K562 (cell line): Measurements from ENCODE around the gene FCRL2. TPM values are rescaled to one million over a fixed set of nuclear protein-coding genes. Genes with fewer than 3 reads are reported as not detected.

Experiments
- ATAC-seq: fragments of 200-7000 bp; cut with Tn5 transposase; 3 replicates; pipeline ENCODE4 v1.9.1; 2020; ENCODE audit warnings: moderate library complexity
- BruUV-seq: library from RNA; stranded (reverse); fragments of 400-500 nt; replicated peaks from 2 replicates; lab custom pipeline; 2021; lab: Mats Ljungman, UMichigan
- CTCF ChIA-PET: fragments of 300-600 bp; formaldehyde crosslinking; extraction: SDS; loops from one replicate; lab custom pipeline; 2021; ENCODE audit warnings: low intra/inter-chr PET ratio; lab: Yijun Ruan, JAX
- POLR2A ChIA-PET: fragments of 300-600, 350-650 bp; sonication (Branson Sonifier 250); formaldehyde crosslinking; extraction: SDS; loops from one replicate; lab custom pipeline; 2021; ENCODE audit warnings: antibody characterized with exemption, inconsistent platforms; lab: Yijun Ruan, JAX
- DNase-seq, 4 experiments: peaks; one replicate each; pipeline versions ENCODE4 v3.0.0 to v3.0.0-alpha.2; 2011 to 2018; ENCODE audit warnings: low spot score in 3 of 4, mixed read lengths in 3 of 4; ENCODE audit errors: extremely low read depth in 1 of 4
- FAIRE-seq: peaks from 2 replicates; lab custom pipeline; 2011; peaks lifted over from hg19 to GRCh38; lab: Jason Lieb, UNC
- H2AFZ ChIP-seq: 2 replicates; pipeline ENCODE4 v1.6.0; 2011; ENCODE audit warnings: low read depth, low read length, control low read depth, inconsistent platforms
- H3K27ac ChIP-seq: fragments of 200-600 bp; 3 replicates; pipeline ENCODE4 v1.8.0; 2011; ENCODE audit warnings: low read depth, mild to moderate bottlenecking, control low read depth, inconsistent platforms, low read length, moderate library complexity, mixed read lengths; ENCODE audit errors: extremely low read depth
- H3K27me3 ChIP-seq, 2 experiments: fragments of 300-600 bp in 1 of 2; 2 replicates in 1 of 2; 3 replicates in 1 of 2; pipeline versions ENCODE4 v1.6.0 to v1.8.0; 2011; ENCODE audit warnings: inconsistent platforms in 2 of 2, low read length in 2 of 2, mild to moderate bottlenecking in 1 of 2, mixed read lengths in 1 of 2, moderate library complexity in 1 of 2; ENCODE audit not compliant: control insufficient read depth in 2 of 2, insufficient read depth in 2 of 2
- H3K36me3 ChIP-seq: fragments of 300-600 bp; 3 replicates; pipeline ENCODE4 v1.8.0; 2011; ENCODE audit warnings: mild to moderate bottlenecking, low read length, inconsistent platforms; ENCODE audit not compliant: control insufficient read depth, insufficient read depth
- H3K4me1 ChIP-seq, 2 experiments: fragments of 200-600 bp in 1 of 2; replicated peaks in 1 of 2; 2 replicates in 1 of 2; 3 replicates in 1 of 2; pipeline versions ENCODE4 v1.5.1 to v1.8.0; 2011; ENCODE audit warnings: inconsistent platforms in 2 of 2, low read length in 2 of 2, mild to moderate bottlenecking in 1 of 2, mixed read lengths in 1 of 2, moderate library complexity in 1 of 2; ENCODE audit not compliant: control insufficient read depth in 2 of 2, insufficient read depth in 2 of 2
- H3K4me2 ChIP-seq: 2 replicates; pipeline ENCODE4 v1.6.1; 2011; ENCODE audit warnings: low read length, control low read depth, inconsistent platforms, mixed read lengths; ENCODE audit not compliant: insufficient read depth
- H3K4me3 ChIP-seq: fragments of 200-600 bp; sonication (generic), shearing (Covaris generic); 2 replicates; pipeline ENCODE4 v1.5.1; 2016; ENCODE audit warnings: control low read depth, inconsistent platforms
- H3K79me2 ChIP-seq: fragments of 200-600 bp; 3 replicates; pipeline ENCODE4 v1.8.0; 2011; ENCODE audit warnings: low read length, inconsistent platforms; ENCODE audit not compliant: control insufficient read depth, insufficient read depth
- H3K9ac ChIP-seq, 2 experiments: 2 replicates each; pipeline versions ENCODE4 v1.6.0 to v1.6.1; 2011; ENCODE audit warnings: low read depth in 2 of 2, low read length in 2 of 2, control low read depth in 1 of 2, inconsistent platforms in 1 of 2, mild to moderate bottlenecking in 1 of 2, mixed read lengths in 1 of 2; ENCODE audit not compliant: insufficient read depth in 1 of 2
- H3K9me1 ChIP-seq: one replicate; pipeline ENCODE4 v1.6.0; 2011; ENCODE audit warnings: inconsistent platforms, mild to moderate bottlenecking, low read length, moderate library complexity; ENCODE audit not compliant: control insufficient read depth, insufficient read depth
- H3K9me3 ChIP-seq: replicated peaks from 2 replicates; pipeline ENCODE4 v1.5.1; 2011; ENCODE audit warnings: low read depth, low read length, inconsistent platforms; ENCODE audit not compliant: control insufficient read depth, insufficient read depth
- H4K20me1 ChIP-seq: replicated peaks from 2 replicates; pipeline ENCODE4 v1.6.1; 2011; ENCODE audit warnings: low read length, inconsistent platforms, mixed read lengths; ENCODE audit not compliant: control insufficient read depth, insufficient read depth
- CBX2 ChIP-seq: fragments of 200-600 bp; sonication (generic); IDR thresholded peaks from one replicate; pipeline ENCODE4 v1.6.1; 2012; ENCODE audit warnings: mild to moderate bottlenecking, low read length, inconsistent platforms; ENCODE audit not compliant: insufficient read depth, poor library complexity, severe bottlenecking
- DEAF1 ChIP-seq: fragments of 450-650 bp; formaldehyde crosslinking; IDR thresholded peaks from 2 replicates; pipeline ENCODE4 v1.4.0; 2020; ENCODE audit warnings: mild to moderate bottlenecking, moderate library complexity
- DLX4 ChIP-seq: fragments of 250-450 bp; sonication (Bioruptor Pico); IDR thresholded peaks from 2 replicates; pipeline ENCODE4 v1.6.1; 2021; ENCODE audit warnings: mild to moderate bottlenecking
- DPF2 ChIP-seq: fragments of 450-650 bp; IDR thresholded peaks from 2 replicates; pipeline ENCODE4 v1.6.1; 2016
- E2F4 ChIP-seq: sonication (generic); formaldehyde crosslinking; IDR thresholded peaks from 2 replicates; pipeline ENCODE4 v1.8.0; 2022; ENCODE audit warnings: mild to moderate bottlenecking, low read depth, missing genetic modification reagents
- ESRRB ChIP-seq: fragments of 250-450 bp; sonication (Bioruptor Pico); IDR thresholded peaks from 2 replicates; pipeline ENCODE4 v1.5.0; 2020; ENCODE audit warnings: mild to moderate bottlenecking, moderate library complexity, borderline replicate concordance
- ETS2 ChIP-seq: IDR thresholded peaks from 2 replicates; pipeline ENCODE4 v1.6.1; 2016; ENCODE audit warnings: borderline replicate concordance, missing genetic modification characterization, mild to moderate bottlenecking, moderate library complexity, missing compliant biosample characterization; ENCODE audit not compliant: poor library complexity, severe bottlenecking
- FIP1L1 ChIP-seq: fragments of 200-400 bp; formaldehyde crosslinking; IDR thresholded peaks from 2 replicates; pipeline ENCODE4 v1.6.1; 2018; ENCODE audit warnings: mild to moderate bottlenecking, low read depth, low read length; ENCODE audit not compliant: poor library complexity, severe bottlenecking
- GABPB1 ChIP-seq: sonication (generic); formaldehyde crosslinking; IDR thresholded peaks from 2 replicates; pipeline ENCODE4 v1.8.0; 2022; ENCODE audit warnings: mild to moderate bottlenecking, missing genetic modification reagents
- RBM22 ChIP-seq: fragments of 200-400 bp; formaldehyde crosslinking; IDR thresholded peaks from 2 replicates; pipeline ENCODE4 v1.6.1; 2018; ENCODE audit warnings: low read length, low read depth; ENCODE audit not compliant: poor library complexity, severe bottlenecking
- SLC30A9 ChIP-seq: fragments of 250-450 bp; sonication (Bioruptor Pico); IDR thresholded peaks from 2 replicates; pipeline ENCODE4 v1.8.0; 2022; ENCODE audit warnings: mild to moderate bottlenecking, moderate library complexity
- SMAD3 ChIP-seq: fragments of 450-650 bp; formaldehyde crosslinking; conservative IDR thresholded peaks from 2 replicates; pipeline ENCODE4 v1.4.0; 2020; ENCODE audit warnings: mild to moderate bottlenecking
- TEAD1 ChIP-seq, 2 experiments: fragments of 450-650 bp in 1 of 2; sonication (generic) in 1 of 2; formaldehyde crosslinking; IDR thresholded peaks; 2 replicates each; pipeline versions ENCODE4 v1.4.0 to v1.8.0; 2020 to 2022; ENCODE audit warnings: mild to moderate bottlenecking in 2 of 2, missing genetic modification reagents in 1 of 2
- ZBTB1 ChIP-seq: sonication (generic); formaldehyde crosslinking; IDR thresholded peaks from 2 replicates; pipeline ENCODE4 v1.8.1; 2023; ENCODE audit warnings: missing genetic modification reagents, low read depth, mild to moderate bottlenecking, borderline replicate concordance
- ZBTB17 ChIP-seq: fragments of 450-650 bp; formaldehyde crosslinking; IDR thresholded peaks from 2 replicates; pipeline ENCODE4 v1.4.0; 2020; ENCODE audit warnings: mild to moderate bottlenecking
- ZBTB2 ChIP-seq: fragments of 450-650 bp; IDR thresholded peaks from 2 replicates; pipeline ENCODE4 v1.6.1; 2016; ENCODE audit warnings: antibody characterized with exemption
- ZNF184 ChIP-seq: sonication (generic); formaldehyde crosslinking; IDR thresholded peaks from 2 replicates; pipeline ENCODE4 v1.5.0; 2020; ENCODE audit warnings: missing genetic modification reagents
- ZSCAN32 ChIP-seq: fragments of 450-650 bp; formaldehyde crosslinking; IDR thresholded peaks from 2 replicates; pipeline ENCODE4 v1.4.0; 2020; ENCODE audit warnings: mild to moderate bottlenecking, moderate library complexity
- WGBS: fragments of 100-300 bp; shearing (Covaris generic); methylation state at CpG from one replicate; pipeline ENCODE4 v1.1.6; 2016; ENCODE audit warnings: low coverage, mixed read lengths; ENCODE audit not compliant: insufficient coverage; ENCODE audit errors: missing lambda C conversion rate; 5-methylcytosine and 5-hydroxymethylcytosine counted together
- in situ Hi-C: fragments of 300-500 bp; cut with MboI; formaldehyde crosslinking; loops from 4 replicates; pipeline ENCODE4 v1.15.0; 2018; ENCODE audit warnings: inconsistent platforms, mixed read lengths
- intact Hi-C: fragments of 100-400 bp; cut with micrococcal nuclease; formaldehyde crosslinking; loops from 2 replicates; pipeline ENCODE4 v1.14.2; 2022
- polyA plus RNA-seq, 8 experiments: library from polyadenylated mRNA; depleted of rRNA in 4 of 8; stranded (reverse) in 5 of 8; unstranded in 3 of 8; fragments of >200 nt; fragmentation: Nextera tagmentation in 2 of 8; fragmentation: Illumina TruSeq in 1 of 8; extraction: Ambion mirVana in 2 of 8; extraction: Trizol in 1 of 8; gene quantifications; 2 replicates each; pipeline versions ENCODE4 v1.2.1 to v1.2.3, GENCODE V29; 2011 to 2014; ENCODE audit warnings: inconsistent platforms in 1 of 8, missing spikeins in 1 of 8
- total RNA-seq, 7 experiments: library from RNA; depleted of rRNA in 6 of 7; stranded (reverse); fragments of >200 nt in 6 of 7; fragmentation: Illumina TruSeq in 2 of 7; extraction: Trizol in 2 of 7; gene quantifications; 2 replicates each; pipeline versions ENCODE4 v1.2.1 to v1.2.3, GENCODE V29; 2011 to 2021; ENCODE audit warnings: low replicate concordance in 1 of 7

The FCRL2 gene
- total and polyA plus RNA-seq, 9 of the 15 experiments (the other 6 are each of a cell fraction or from before 2014, with no cell fraction given): not detected

GRCh38 chr1:157724537-157725220 lies 52.3 kb downstream of the FCRL2 start:
- no peaks in the 10 kb centered on the region for H3K4me1 ChIP-seq
- in situ Hi-C loops (no loop called here), intact Hi-C loops (no loop called here)
- no peak for FAIRE-seq
- no peak for ATAC-seq
- no TSS peak for BruUV-seq
- H4K20me1 ChIP-seq: no peaks in the 10 kb centered on the region
- DNase-seq: no peak
- no peak overlapping the region for H3K4me3 ChIP-seq
- no peaks in the 10 kb centered on the region for H3K27me3 ChIP-seq
- no peaks in the 10 kb centered on the region for H3K9me1 ChIP-seq
- no peak overlapping the region for H3K9ac ChIP-seq
- ChIA-PET POLR2A (interaction anchor here (0.6 kb wide), 1 partner anchor 16 kb away, joined by 4 read pairs; no protein-coding TSS in a partner anchor), CTCF (no interaction called here)
- H3K36me3 ChIP-seq: no peaks in the 10 kb centered on the region
- H3K79me2 ChIP-seq: no peaks in the 10 kb centered on the region
- no peak overlapping the region for H2AFZ ChIP-seq
- no peak overlapping the region for H3K4me2 ChIP-seq
- H3K27ac ChIP-seq: no peak overlapping the region
- H3K9me3 ChIP-seq: no peaks in the 10 kb centered on the region
- WGBS: 0% methylated on average over 2 of the region's 2 CpGs
- TF ChIP-seq GABPB1 (CRISPR knock-in tag): no peak
- TF ChIP-seq ZSCAN32: no peak
- no peak for TF ChIP-seq DEAF1 (CRISPR knock-in tag)
- TF ChIP-seq ZBTB1 (CRISPR knock-in tag): no peak
- no peak for TF ChIP-seq ZBTB2
- no peak for TF ChIP-seq E2F4 (CRISPR knock-in tag)
- no peak for TF ChIP-seq CBX2
- TF ChIP-seq RBM22: no peak
- no peak for TF ChIP-seq DLX4
- no peak for TF ChIP-seq SMAD3 (CRISPR knock-in tag)
- no peak for TF ChIP-seq ETS2
- no peak for TF ChIP-seq ZBTB17 (CRISPR knock-in tag)
- TF ChIP-seq SLC30A9: no peak
- no peak for TF ChIP-seq TEAD1 (CRISPR knock-in tag; IDR thresholded peaks at IDR 0.05)
- no peak for TF ChIP-seq ESRRB (CRISPR knock-in tag)
- no peak for TF ChIP-seq DPF2
- no peak for TF ChIP-seq FIP1L1
- no peak for TF ChIP-seq ZNF184
